ENCODE measurements around the gene VAMP3.

- no peak for TF ChIP-seq CTCF (IDR thresholded peaks at IDR 0.05; ENCODE audit: low read depth, low read length)
- no peak for TF ChIP-seq POLR2A (IDR thresholded peaks at IDR 0.05; ENCODE audit: extremely low read depth, insufficient read length)
Observed at GRCh38 chr1:7747605-7748004, 23.5 kb upstream of the VAMP3 start.
